Mucosa of descending colon (tissue), 3 donors: ENCODE measurements around the gene SMIM41. TPM values are rescaled to one million over a fixed set of nuclear protein-coding genes. Genes with fewer than 3 reads are reported as not detected.

ENCODE experiments used
- ATAC-seq: fragments of 200-7000 bp; cut with Tn5 transposase; one replicate; pipeline ENCODE4 v1.9.1; 2020; ENCODE audit warnings: mild to moderate bottlenecking, moderate library complexity
- DNase-seq, 3 donors: peaks; one replicate each; pipeline ENCODE4 v3.0.0-alpha.2; 2020
- H3K36me3 ChIP-seq: fragments of 200-600 bp; one replicate; pipeline ENCODE4 v1.8.0; 2021; ENCODE audit warnings: low read depth, mild to moderate bottlenecking
- H3K4me1 ChIP-seq: fragments of 200-600 bp; one replicate; pipeline ENCODE4 v1.8.0; 2021; ENCODE audit warnings: low read depth, mild to moderate bottlenecking
- H3K4me3 ChIP-seq: fragments of 200-600 bp; one replicate; pipeline ENCODE4 v1.8.0; 2021; ENCODE audit warnings: mild to moderate bottlenecking
- H3K9me3 ChIP-seq: fragments of 200-600 bp; one replicate; pipeline ENCODE4 v1.8.0; 2021; ENCODE audit warnings: mild to moderate bottlenecking
- intact Hi-C, 2 donors: fragments of 100-400 bp; cut with DNase I in 1 of 2; cut with micrococcal nuclease in 1 of 2; formaldehyde crosslinking; loops; one replicate each; pipeline versions ENCODE4 v1.11.0 to v1.11.1; 2022; cut with DNase I, micrococcal nuclease
- long read RNA-seq, 2 donors: library from polyadenylated mRNA; unstranded; transcript quantifications; one replicate each; pipeline ENCODE4 v2.0.0, GENCODE V29; 2019 to 2021
- total RNA-seq, 3 donors: library from RNA; stranded (reverse); fragmentation: NEBNext Ultra II Directional in 2 of 3; extraction: Animal tissue kit (Norgen Biotek cat#: 25700) in 2 of 3; gene quantifications; one replicate each; pipeline versions ENCODE4 v1.2.1 to v1.2.4, GENCODE V29; 2021 to 2023
- TF ChIP-seq, protein P1 (sequence below): fragments of 200-600 bp; IDR thresholded peaks from one replicate; pipeline ENCODE4 v1.8.0; 2022; ENCODE audit warnings: antibody characterized with exemption, mild to moderate bottlenecking
- donor health status: DM: no; HTN: no; CAD: no; lungs with moderate emphysema.
- donor health status: DM: no; HTN: no; CAD: no.
- donor health status: DM: no; HTN: yes; CAD: no.

SMIM41 gene
- under 1 TPM in 2 of 3 donors, not detected in 1; 0.32 to 0.41 TPM for total RNA-seq
- long read RNA-seq, donor 1, partial matches to known transcripts = 0 of 1 reads
- long read RNA-seq, donor 1, other reads (novel, unspliced or antisense) = 0 of 1 reads
- long read RNA-seq, donor 2 = 0 reads

DNA sequence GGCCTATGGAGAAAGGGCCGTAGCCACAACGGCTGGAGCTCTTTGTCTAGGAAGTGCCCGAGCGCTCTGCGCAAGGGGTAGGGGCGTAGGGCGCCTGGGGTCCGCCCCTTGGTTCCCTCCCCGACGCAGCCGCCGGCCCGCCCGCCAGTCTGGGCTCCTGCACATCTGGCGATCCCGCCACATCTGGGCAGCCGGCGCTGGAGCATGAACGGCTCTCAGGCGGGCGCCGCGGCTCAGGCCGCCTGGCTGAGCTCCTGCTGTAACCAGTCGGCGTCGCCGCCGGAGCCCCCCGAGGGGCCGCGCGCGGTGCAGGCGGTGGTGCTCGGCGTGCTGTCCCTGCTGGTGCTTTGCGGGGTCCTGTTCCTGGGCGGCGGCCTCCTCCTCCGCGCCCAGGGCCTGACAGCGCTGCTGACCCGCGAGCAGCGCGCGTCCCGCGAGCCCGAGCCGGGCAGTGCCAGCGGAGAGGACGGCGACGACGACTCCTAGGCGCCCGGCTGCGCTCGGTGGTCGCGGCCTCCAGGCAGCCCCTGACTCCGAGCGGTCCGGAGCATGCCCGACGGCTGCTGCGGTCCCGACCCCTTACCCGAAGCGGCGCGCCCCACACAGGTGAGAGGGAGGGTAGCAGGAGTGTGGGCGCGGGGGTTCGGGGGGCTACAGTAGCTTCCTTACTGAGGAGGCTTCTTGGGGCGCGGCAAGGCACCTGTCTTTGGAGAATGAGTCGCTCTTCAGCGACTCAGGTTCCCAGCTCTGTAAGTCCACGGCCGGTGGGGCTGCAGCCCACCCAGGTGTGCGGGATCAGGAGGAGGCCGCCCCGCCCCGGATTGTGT is at the start of gene SMIM41:
Gene SMIM41 (plus strand): TSS at position 129 of the 827 bp plus-strand sequence. CDS start 76 bp downstream, at position 205.
- ATAC-seq (no peak), DNase-seq (no peak)
- Histone ChIP-seq H3K4me1 (peaks cover 4% of the 10 kb centered on the region), H3K36me3 (no peaks in the 10 kb centered on the region), H3K9me3 (no peaks in the 10 kb centered on the region), H3K4me3 (no peak within 1 kb of the TSS)
- TF ChIP-seq, protein P1, sequence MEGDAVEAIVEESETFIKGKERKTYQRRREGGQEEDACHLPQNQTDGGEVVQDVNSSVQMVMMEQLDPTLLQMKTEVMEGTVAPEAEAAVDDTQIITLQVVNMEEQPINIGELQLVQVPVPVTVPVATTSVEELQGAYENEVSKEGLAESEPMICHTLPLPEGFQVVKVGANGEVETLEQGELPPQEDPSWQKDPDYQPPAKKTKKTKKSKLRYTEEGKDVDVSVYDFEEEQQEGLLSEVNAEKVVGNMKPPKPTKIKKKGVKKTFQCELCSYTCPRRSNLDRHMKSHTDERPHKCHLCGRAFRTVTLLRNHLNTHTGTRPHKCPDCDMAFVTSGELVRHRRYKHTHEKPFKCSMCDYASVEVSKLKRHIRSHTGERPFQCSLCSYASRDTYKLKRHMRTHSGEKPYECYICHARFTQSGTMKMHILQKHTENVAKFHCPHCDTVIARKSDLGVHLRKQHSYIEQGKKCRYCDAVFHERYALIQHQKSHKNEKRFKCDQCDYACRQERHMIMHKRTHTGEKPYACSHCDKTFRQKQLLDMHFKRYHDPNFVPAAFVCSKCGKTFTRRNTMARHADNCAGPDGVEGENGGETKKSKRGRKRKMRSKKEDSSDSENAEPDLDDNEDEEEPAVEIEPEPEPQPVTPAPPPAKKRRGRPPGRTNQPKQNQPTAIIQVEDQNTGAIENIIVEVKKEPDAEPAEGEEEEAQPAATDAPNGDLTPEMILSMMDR = no peak
- intact Hi-C loops = loop anchor here (5.0 kb wide), 1 partner anchor 52 kb away; no protein-coding TSS in a partner anchor

DNA sequence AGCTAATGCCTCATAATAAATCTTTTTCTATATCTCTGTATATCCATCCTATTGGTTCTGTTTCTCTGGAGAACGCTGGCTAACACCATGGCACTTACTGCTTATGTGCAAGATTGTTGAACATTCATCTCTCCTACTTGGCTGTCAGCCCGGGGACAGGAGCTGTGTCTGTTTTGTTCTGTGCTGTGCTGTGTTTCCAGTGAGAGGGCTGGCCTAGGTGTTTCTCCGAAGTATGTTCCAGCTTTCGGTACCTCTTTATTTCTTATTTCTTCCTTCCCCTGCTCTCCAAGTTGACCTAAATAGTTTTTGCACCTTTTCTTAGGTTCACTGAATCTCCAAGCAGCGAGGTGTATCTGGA is 47.1 kb upstream of the SMIM41 start:
- TF ChIP-seq, protein P1 = no peak
- H3K9me3 ChIP-seq = no peaks in the 10 kb centered on the region
- peaks cover 20% of the 10 kb centered on the region for H3K4me1 ChIP-seq
- ATAC-seq = peak; percentile 37
- intact Hi-C loops = no loop called here
- H3K36me3 ChIP-seq = no peaks in the 10 kb centered on the region
- H3K4me3 ChIP-seq = no peak overlapping the region
- peak in 1 of 3 donors; percentile 81 for DNase-seq

DNA sequence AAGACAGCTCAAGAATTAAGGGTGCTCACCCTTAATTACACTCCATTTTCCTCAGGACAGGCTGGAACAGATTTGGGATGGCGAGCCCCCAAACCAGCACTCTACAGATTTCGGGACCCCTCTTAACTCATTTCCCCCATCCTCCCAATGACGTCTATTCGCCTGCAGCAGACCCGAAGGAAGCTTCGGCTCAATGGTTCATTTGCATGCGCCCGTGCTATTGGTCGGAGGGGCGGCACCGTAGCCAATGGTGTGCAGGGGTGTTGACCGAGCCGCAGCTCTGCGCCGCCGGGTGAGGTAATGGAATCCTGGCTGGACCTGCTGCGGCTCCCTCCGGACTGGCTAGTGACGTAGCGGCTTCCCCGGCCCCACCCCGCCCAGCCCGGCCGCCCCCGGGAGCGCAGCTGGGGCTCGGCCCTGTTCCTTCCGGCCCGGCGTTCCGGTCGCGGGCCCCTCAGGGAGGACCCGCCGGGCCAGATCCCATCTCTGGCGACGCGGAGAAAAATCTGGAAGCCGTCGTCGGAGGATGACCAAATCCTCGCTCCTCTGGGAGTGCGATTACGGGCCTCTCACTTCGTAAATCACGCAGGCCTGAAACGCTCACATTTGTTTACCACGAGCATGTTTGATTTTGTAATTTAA is 46.6 kb upstream of the SMIM41 start:
- ATAC-seq (peak; percentile 94), DNase-seq (peak; percentile 97 to 99 (median 97))
- Histone ChIP-seq H3K36me3 (no peaks in the 10 kb centered on the region), H3K4me1 (peaks cover 23% of the 10 kb centered on the region), H3K4me3 (no peak overlapping the region), H3K9me3 (no peaks in the 10 kb centered on the region)
- intact Hi-C loops = no loop called here
- TF ChIP-seq, protein P1 = no peak

DNA sequence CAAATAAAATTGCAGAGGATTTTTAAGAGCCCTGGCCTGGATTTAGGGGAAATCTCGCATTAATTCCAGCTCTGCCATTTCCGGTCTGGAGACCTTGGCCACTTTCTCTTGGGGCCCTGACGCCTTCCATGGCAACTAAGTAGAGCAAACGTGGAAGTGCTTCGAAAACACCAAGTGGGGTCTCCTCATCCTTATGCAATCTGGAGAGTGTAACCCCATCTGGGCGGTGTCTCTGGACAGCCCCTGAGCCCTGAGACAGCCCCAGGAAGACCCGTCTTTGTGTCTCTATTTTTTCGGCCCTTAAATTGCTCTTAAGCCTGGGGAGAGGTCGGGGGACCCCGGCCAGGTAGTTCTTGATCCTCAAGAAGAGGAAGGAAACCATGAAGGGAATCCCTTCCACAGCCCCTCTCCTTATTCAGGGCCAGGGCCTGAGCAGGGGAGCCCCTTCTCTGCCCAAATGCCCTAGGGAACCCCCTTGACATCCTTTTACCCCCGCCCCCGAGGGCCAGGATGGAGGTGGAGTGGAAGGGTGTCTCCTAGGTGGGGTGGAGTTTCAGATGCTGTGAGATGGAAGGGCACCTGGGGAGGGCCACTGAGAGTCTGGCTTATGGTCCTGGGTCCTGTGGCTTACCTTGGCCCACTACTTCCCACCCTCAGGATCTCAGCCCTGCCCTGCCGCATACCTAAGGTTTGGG is 45.9 kb upstream of the SMIM41 start:
- Histone ChIP-seq H3K36me3 (no peaks in the 10 kb centered on the region), H3K9me3 (no peaks in the 10 kb centered on the region), H3K4me1 (peaks cover 23% of the 10 kb centered on the region), H3K4me3 (no peak overlapping the region)
- intact Hi-C loops = no loop called here
- ATAC-seq (no peak), DNase-seq (no peak)
- TF ChIP-seq, protein P1 = no peak

DNA sequence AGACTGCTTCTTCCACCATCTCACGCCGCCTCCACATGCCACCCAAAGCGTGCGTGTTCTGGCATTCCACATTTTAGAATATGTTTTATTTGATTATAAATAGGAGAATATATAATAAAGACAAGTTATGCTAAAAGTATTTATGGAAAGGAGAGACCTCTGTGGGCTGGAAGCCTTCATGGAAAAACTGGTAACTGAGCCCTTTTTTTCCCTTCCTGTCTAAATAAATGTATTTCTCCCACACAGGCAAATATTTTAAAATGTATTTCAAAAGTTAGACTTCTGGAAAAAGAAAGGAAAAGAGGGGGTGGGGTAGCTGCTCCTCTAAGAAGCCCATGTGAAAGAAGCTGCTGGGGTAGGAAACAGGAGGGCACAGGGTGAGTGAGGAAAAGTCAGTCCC is 44.3 kb upstream of the SMIM41 start:
- H3K9me3 ChIP-seq = no peaks in the 10 kb centered on the region
- TF ChIP-seq, protein P1 = no peak
- no peak for ATAC-seq
- DNase-seq = no peak
- no peak overlapping the region for H3K4me3 ChIP-seq
- intact Hi-C loops = no loop called here
- H3K36me3 ChIP-seq = no peaks in the 10 kb centered on the region
- H3K4me1 ChIP-seq = peaks cover 23% of the 10 kb centered on the region
